Left renal pelvis (tissue), 4 donors: ENCODE data around the gene CYP2A13. TPM values are rescaled to one million over a fixed set of nuclear protein-coding genes. Genes with fewer than 3 reads are reported as not detected.
"Not testable (repeated sequence)": the region's sequence is repeated elsewhere in the genome, so short reads cannot be mapped to it uniquely, and the experiment has no call there.

Experiments used
- DNase-seq, 4 donors: peaks; one replicate each; pipeline ENCODE4 v3.0.0-alpha.2; 2013; ENCODE audit warnings: low read depth in 4 of 4, low spot score in 3 of 4
- polyA plus RNA-seq, 4 donors: library from polyadenylated mRNA; unstranded; fragments of 120-200 nt; gene quantifications; one replicate each; pipeline ENCODE4 v1.2.1, GENCODE V29; 2013; ENCODE audit not compliant: insufficient read length in 4 of 4

The CYP2A13 gene
- polyA plus RNA-seq: not detected

DNA sequence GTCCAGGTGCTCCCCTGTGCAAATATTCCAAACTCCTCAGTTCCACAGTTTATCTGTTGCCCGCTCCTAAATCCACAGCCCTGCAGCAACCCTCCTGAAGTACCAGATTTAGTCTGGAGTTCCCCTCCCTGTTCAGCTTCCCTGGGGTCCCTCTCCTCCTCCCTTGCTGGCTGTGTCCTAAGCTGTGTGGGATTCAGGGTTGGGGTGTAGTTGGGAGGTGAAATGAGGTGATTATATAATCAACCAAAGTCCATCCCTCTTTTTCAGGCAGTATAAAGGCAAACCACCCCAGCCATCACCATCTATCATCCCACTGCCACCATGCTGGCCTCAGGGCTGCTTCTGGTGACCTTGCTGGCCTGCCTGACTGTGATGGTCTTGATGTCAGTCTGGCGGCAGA lies at the start of gene CYP2A13:
Gene CYP2A13, plus strand, starts transcription at position 301 of the 400 bp plus-strand sequence. Its CDS starts 21 bp downstream, at position 322.
- DNase-seq: no peak

GRCh38 chr19:41039806-41040205 lies 48.4 kb upstream of the CYP2A13 start:
- no peak for DNase-seq

DNA sequence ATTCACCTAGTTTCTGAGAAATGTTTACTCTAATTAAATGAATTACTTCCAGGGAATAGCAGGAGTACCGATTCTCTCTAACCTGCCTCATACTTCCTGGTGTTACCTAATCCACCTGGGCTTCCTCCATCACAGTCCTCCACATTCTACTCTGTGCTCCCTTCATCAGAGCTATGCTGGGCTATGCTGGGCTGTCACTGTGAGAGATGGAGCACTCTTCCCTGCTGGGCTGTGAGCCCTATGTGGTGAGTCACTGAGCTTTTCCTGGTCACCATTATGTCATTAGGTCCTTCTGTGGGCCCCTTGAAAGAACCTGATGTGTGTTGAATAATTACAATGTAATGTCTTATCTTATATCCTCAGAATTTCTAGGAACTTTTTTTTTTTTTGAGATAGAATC lies 43.2 kb upstream of the CYP2A13 start:
- not testable (repeated sequence) for DNase-seq

- DNase-seq: no peak
Measured at GRCh38 chr19:41050426-41050825, 37.8 kb upstream of the CYP2A13 start.

GRCh38 chr19:41052162-41052561 lies 36.1 kb upstream of the CYP2A13 start:
- DNase-seq: not testable (repeated sequence)

- not testable (repeated sequence) for DNase-seq
Measured at GRCh38 chr19:41053331-41053730, 34.9 kb upstream of the CYP2A13 start.

DNA sequence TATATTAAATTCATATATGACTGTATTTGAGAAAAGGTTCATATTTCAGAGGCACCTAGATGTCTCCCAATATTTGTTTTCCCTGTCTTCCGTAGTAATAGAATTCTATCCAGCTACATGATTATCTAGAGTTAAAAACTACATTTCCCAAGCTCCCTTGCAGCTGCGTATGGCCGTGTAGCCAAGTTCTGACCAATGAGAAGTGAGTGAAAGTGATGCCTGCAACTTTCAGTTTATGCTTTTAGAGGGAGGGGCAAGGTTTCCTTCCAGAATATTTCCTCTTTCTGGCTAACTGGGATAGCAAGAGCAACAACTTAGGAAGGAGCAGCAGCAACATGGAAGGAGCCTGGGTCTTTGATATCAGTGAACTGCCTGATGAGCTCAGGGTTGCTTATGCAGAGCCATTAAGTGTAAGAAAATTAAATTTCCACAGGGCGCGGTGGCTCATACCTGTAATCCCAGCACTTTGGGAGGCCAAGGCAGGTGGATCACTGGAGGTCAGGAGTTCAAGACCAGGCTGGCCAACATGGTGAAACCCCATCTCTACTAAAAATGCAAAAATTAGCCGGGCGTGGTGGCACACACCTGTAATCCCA lies 23.2 kb upstream of the CYP2A13 start:
- DNase-seq: no peak

- DNase-seq: no peak
Measured at GRCh38 chr19:41076286-41076685, 12.0 kb upstream of the CYP2A13 start.

DNA sequence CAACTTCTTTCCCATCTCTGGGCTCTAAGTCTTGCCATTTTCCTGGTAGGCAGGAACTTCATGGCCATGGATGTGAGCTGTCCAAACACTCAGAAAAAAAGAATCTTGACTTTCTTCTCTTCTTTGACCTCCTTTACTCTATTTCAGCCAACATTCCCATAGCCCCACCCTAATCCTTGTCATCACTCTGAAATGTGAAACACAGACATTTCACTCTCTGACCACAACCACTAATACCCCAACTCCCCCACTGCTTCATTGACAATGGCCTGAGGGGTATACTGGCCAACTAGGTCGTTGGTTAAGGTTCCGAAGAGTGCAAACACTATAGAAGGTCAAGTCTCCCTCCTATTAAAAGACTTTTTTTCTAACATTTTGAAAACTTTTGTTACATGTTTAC lies 4.7 kb upstream of the CYP2A13 start:
- no peak for DNase-seq

DNA sequence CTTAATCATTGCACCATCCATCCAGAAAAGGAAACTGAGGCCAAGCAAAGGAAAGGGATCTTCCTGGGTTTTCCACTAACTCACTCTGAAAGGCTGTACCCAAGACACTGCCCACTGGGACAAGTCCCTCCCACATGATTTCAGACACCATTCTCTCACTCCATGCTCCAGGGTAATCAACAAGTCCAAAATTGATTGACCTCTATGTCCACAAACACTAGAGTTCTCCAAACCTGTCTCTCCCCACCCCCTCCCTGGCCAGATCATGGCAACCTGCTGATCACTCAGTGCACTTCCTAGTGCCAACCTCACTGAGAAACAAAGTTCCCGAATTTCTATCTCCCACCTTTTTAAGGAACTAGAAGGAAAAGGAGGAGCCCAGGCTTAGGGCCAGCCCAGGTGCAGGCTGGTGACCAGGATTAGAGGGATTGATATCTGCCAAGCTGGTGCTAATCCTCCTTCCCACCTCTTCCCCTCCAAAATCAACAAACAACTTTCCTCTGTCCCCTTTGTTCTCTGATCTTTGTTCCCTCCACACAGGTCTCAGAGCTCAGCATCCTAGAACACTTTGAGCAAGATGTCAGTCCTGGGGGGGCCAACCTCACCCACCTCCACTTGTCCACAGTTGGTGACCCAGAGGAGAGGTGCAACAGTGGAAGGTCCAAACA lies 2.4 kb upstream of the CYP2A13 start:
- no peak for DNase-seq

DNA sequence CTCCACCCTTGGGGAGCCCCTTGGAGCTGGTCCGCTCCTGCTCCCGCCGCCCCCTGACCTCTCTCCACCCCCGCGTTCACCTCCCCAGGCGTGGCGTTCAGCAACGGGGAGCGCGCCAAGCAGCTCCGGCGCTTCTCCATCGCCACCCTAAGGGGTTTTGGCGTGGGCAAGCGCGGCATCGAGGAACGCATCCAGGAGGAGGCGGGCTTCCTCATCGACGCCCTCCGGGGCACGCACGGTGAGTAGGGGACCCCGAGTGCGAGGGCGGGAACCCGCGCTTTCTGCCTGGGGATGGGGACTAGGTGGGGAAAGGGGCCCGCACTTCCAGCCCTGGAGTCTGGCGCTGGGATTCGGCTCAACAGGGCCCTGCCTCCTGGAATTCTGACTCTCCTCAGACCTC lies 1.7 kb downstream of the CYP2A13 start:
- DNase-seq: no peak

DNA sequence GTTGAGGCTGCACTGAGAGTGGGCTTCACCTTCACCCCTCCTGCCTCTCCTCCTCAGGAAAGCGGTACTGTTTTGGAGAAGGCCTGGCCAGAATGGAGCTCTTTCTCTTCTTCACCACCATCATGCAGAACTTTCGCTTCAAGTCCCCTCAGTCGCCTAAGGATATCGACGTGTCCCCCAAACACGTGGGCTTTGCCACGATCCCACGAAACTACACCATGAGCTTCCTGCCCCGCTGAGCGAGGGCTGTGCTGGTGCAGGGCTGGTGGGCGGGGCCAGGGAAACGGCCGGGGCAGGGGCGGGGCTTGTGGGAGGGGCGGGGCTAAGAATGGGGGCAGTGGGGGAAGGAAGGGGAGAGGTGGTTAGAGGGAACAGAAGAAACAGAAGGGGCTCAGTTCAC lies 7.5 kb downstream of the CYP2A13 start:
- no peak for DNase-seq

GRCh38 chr19:41096353-41096752 lies 8.1 kb downstream of the CYP2A13 start:
- DNase-seq: no peak

DNA sequence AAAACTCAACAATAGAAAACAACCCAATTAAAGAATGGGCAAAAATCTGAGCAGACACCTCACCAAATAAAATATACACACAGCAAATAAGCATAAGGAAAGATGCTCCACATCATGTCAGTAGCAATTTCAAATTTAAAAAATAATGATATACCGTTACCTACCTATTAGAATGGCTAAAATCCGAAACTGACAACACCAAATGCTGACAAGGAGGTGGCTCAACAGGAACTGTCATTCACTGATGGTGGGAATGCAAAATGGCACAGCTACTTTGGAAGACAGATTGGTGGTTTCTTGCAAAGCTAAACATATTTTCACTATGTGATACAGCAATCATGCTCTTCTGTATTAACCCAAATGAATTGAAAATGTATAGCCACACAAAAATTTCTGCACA lies 9.1 kb downstream of the CYP2A13 start:
- DNase-seq: no peak

DNA sequence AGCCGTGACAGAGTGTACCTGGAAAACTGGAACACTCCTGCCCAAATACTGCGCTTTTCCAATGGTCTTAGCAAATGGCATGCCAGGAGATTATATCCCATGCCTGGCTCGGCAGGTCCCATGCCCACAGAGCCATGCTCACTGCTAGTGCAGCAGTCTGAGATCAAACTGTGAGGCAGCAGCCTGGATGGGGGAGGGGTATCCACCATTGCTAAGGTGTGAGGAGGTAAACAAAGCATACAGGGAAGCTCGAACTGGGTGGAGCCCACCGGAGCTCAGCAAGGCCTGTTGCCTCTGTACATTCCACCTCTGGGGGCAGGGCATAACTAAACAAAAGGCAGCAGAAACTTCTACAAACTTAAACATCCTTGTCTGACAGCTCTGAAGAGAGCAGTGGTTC lies 10.5 kb downstream of the CYP2A13 start:
- DNase-seq: no peak

DNA sequence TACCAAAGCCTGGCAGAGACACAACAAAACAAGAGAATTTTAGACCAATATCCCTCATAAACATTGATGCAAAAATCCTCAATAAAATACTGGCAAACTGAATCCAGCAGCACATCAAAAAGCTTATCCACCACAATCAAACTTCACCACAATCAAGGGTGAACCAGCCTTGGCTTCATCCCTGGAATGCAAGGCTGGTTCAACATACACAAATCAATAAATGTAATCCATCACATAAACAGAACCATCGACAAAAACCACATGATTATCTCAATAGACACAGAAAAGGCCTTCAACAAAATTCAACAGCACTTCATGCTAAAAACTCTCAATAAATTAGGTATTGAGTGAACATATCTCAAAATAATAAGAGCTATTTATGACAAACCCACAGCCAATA lies 14.0 kb downstream of the CYP2A13 start:
- DNase-seq: not testable (repeated sequence)

DNA sequence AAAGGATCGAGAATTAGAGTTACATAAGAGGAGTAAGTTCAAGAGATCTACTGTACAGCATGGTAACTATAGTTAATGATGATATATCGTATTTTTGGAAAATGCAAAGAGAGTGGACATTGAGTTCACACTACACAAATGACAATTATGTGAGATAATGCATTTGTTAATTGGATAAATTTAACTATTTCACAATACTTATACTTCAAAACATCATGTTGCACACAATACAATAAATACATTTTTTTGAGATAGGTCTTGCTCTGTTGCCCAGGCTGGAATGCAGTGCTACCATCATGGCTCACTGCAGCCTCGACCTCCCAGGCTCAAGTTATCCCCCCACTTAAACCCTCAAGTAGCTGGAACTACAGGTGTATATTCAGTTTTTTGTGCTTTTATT lies 17.9 kb downstream of the CYP2A13 start:
- no peak for DNase-seq

GRCh38 chr19:41111296-41111695 lies 23.0 kb downstream of the CYP2A13 start:
- DNase-seq: no peak

- DNase-seq: no peak
Measured at GRCh38 chr19:41111750-41112295, 23.6 kb downstream of the CYP2A13 start.

DNA sequence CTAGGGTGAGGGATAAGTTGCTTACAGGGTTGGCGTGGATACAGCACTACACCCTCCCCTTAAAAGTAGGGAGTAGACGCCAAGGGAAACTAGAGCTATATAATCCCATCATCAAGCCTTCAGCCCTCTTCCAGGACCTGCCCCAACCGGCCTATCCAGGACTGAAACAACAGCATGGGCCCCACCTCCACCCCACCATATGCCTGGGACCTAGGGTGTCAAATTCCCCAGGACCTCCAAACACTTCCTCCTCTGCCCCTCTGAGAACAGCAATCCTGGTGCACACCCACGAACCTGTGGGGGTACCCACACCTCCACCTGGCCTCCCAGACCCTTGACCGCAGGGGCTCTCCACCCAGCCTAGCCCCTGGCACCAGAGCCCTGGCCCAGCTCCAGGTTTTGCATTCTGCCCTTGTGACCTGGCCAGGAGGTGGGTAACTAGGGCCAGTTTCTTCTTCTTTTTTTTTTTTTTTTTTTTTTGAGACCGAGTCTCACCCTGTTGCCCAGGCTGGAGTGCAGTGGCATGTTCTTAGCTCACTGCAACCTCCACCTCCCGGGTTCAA lies 24.6 kb downstream of the CYP2A13 start:
- no peak for DNase-seq

GRCh38 chr19:41114132-41114531 lies 25.9 kb downstream of the CYP2A13 start, which contains the start of gene CYP2F1:
TSS of gene CYP2F1 (plus strand) at chr19:41114432. CDS start at chr19:41116189, 1,757 bp downstream.
- no peak for DNase-seq

- no peak for DNase-seq
Measured at GRCh38 chr19:41116261-41116660, 28.0 kb downstream of the CYP2A13 start.
